K562 (cell line): ENCODE data around the gene FPR1. TPM values are rescaled to one million over a fixed set of nuclear protein-coding genes. Genes with fewer than 3 reads are reported as not detected.

Experiments used
- COPS2 ChIP-seq: fragments of 450-650 bp; conservative IDR thresholded peaks from 2 replicates; pipeline ENCODE4 v1.6.1; 2016; ENCODE audit warnings: mild to moderate bottlenecking, moderate library complexity
- CTCFL ChIP-seq: IDR thresholded peaks from 2 replicates; pipeline ENCODE4 v1.6.1; 2011; ENCODE audit warnings: borderline replicate concordance, low read depth, mild to moderate bottlenecking, moderate library complexity, low read length; ENCODE audit not compliant: insufficient read depth, poor library complexity, severe bottlenecking
- E2F6 ChIP-seq, 2 experiments: IDR thresholded peaks; 2 replicates each; pipeline ENCODE4 v1.6.1; 2011; ENCODE audit warnings: borderline replicate concordance in 1 of 2, control low read depth in 1 of 2, low read depth in 1 of 2, low read length in 1 of 2, mild to moderate bottlenecking in 1 of 2, mixed read lengths in 1 of 2, moderate library complexity in 1 of 2; ENCODE audit not compliant: insufficient read depth in 1 of 2, insufficient read length in 1 of 2, poor library complexity in 1 of 2, severe bottlenecking in 1 of 2; ENCODE audit errors: extremely low read depth in 1 of 2
- HDAC3 ChIP-seq: fragments of 450-650 bp; IDR thresholded peaks from 2 replicates; pipeline ENCODE4 v1.6.1; 2018; ENCODE audit warnings: borderline replicate concordance, mild to moderate bottlenecking, moderate library complexity; ENCODE audit not compliant: partially characterized antibody
- ILK ChIP-seq: fragments of 450-650 bp; IDR thresholded peaks from 2 replicates; pipeline ENCODE4 v1.6.1; 2016; ENCODE audit warnings: missing genetic modification characterization, low read depth, mild to moderate bottlenecking, missing compliant biosample characterization, moderate library complexity, borderline replicate concordance
- IRF1 ChIP-seq: sonication (generic); formaldehyde crosslinking; IDR thresholded peaks from 2 replicates; pipeline ENCODE4 v1.8.0; 2022; ENCODE audit warnings: missing genetic modification reagents, mild to moderate bottlenecking, borderline replicate concordance
- MGA ChIP-seq: fragments of 450-650 bp; IDR thresholded peaks from 2 replicates; pipeline ENCODE4 v1.6.1; 2016; ENCODE audit warnings: mild to moderate bottlenecking, moderate library complexity
- ZNF586 ChIP-seq: fragments of 450-650 bp; formaldehyde crosslinking; conservative IDR thresholded peaks from 2 replicates; pipeline ENCODE4 v1.4.0; 2020; ENCODE audit warnings: mild to moderate bottlenecking, moderate library complexity
- ZNF780A ChIP-seq: fragments of 250-450 bp; sonication (Bioruptor Pico); IDR thresholded peaks from 2 replicates; pipeline ENCODE4 v1.5.0; 2021; ENCODE audit warnings: mild to moderate bottlenecking
- polyA plus RNA-seq, 8 experiments: library from polyadenylated mRNA; depleted of rRNA in 4 of 8; stranded (reverse) in 5 of 8; unstranded in 3 of 8; fragments of >200 nt; fragmentation: Nextera tagmentation in 2 of 8; fragmentation: Illumina TruSeq in 1 of 8; extraction: Ambion mirVana in 2 of 8; extraction: Trizol in 1 of 8; gene quantifications; 2 replicates each; pipeline versions ENCODE4 v1.2.1 to v1.2.3, GENCODE V29; 2011 to 2014; ENCODE audit warnings: inconsistent platforms in 1 of 8, missing spikeins in 1 of 8
- total RNA-seq, 7 experiments: library from RNA; depleted of rRNA in 6 of 7; stranded (reverse); fragments of >200 nt in 6 of 7; fragmentation: Illumina TruSeq in 2 of 7; extraction: Trizol in 2 of 7; gene quantifications; 2 replicates each; pipeline versions ENCODE4 v1.2.1 to v1.2.3, GENCODE V29; 2011 to 2021; ENCODE audit warnings: low replicate concordance in 1 of 7

FPR1 gene
- total and polyA plus RNA-seq, 9 of the 15 experiments (the other 6 are each of a cell fraction or from before 2014, with no cell fraction given): 0.06 to 0.25 (median 0.14) TPM; not detected in 4

GRCh38 chr19:51786646-51787494 is 35.2 kb upstream of the FPR1 start (continued):
- TF ChIP-seq HDAC3: no peak
- no peak for TF ChIP-seq CTCFL
- peak; percentile 71; the same call in 1 of the 2 replicates for TF ChIP-seq ZNF780A
- TF ChIP-seq ILK (tag): peak; percentile 93
- no peak for TF ChIP-seq COPS2
- no peak for TF ChIP-seq ZNF586 (CRISPR knock-in tag)
- TF ChIP-seq MGA: no peak
- no peak for TF ChIP-seq IRF1 (CRISPR knock-in tag)
- no peak for TF ChIP-seq E2F6 (IDR thresholded peaks at IDR 0.05; ENCODE audit: borderline replicate concordance in 1 of 2, extremely low read depth in 1 of 2, insufficient read depth in 1 of 2, insufficient read length in 1 of 2, low read depth in 1 of 2, low read length in 1 of 2, poor library complexity in 1 of 2, severe bottlenecking in 1 of 2)
